H9 (cell line): Measurements from ENCODE around the gene PALD1. TPM values are rescaled to one million over a fixed set of nuclear protein-coding genes. Genes with fewer than 3 reads are reported as not detected.

ENCODE experiments used
- DNase-seq: peaks from one replicate; pipeline ENCODE4 v3.0.0-alpha.2; 2017
- H2AFZ ChIP-seq: one replicate; pipeline ENCODE4 v1.6.1; 2013; ENCODE audit warnings: mild to moderate bottlenecking, low read length, control low read depth, moderate library complexity
- H2AK5ac ChIP-seq: 2 replicates; pipeline ENCODE4 v1.6.1; 2013; ENCODE audit warnings: low read length, control low read depth, mixed read lengths; ENCODE audit not compliant: insufficient read length
- H2BK120ac ChIP-seq: one replicate; pipeline ENCODE4 v1.6.1; 2013; ENCODE audit warnings: low read depth, mild to moderate bottlenecking, low read length, control low read depth, inconsistent platforms; ENCODE audit not compliant: poor library complexity, severe bottlenecking
- H2BK12ac ChIP-seq: 2 replicates; pipeline ENCODE4 v1.6.1; 2013; ENCODE audit warnings: low read length, control low read depth, mixed read lengths, low read depth; ENCODE audit not compliant: insufficient read length
- H2BK15ac ChIP-seq: 2 replicates; pipeline ENCODE4 v1.6.1; 2013; ENCODE audit warnings: low read depth, low read length, control low read depth
- H2BK20ac ChIP-seq: one replicate; pipeline ENCODE4 v1.6.1; 2013; ENCODE audit warnings: low read depth, mild to moderate bottlenecking, low read length, control low read depth, inconsistent platforms; ENCODE audit not compliant: poor library complexity, severe bottlenecking
- H2BK5ac ChIP-seq: 2 replicates; pipeline ENCODE4 v1.6.1; 2013; ENCODE audit warnings: low read length, control low read depth, mixed read lengths; ENCODE audit not compliant: insufficient read length
- H3K14ac ChIP-seq: 2 replicates; pipeline ENCODE4 v1.6.1; 2013; ENCODE audit warnings: low read length, control low read depth; ENCODE audit not compliant: insufficient read depth
- H3K18ac ChIP-seq: 2 replicates; pipeline ENCODE4 v1.6.1; 2013; ENCODE audit warnings: low read depth, mild to moderate bottlenecking, mixed read lengths, low read length, control low read depth; ENCODE audit not compliant: insufficient read length
- H3K23ac ChIP-seq: 2 replicates; pipeline ENCODE4 v1.6.1; 2013; ENCODE audit warnings: low read length, control low read depth, mixed read lengths, low read depth; ENCODE audit not compliant: insufficient read length
- H3K23me2 ChIP-seq: 2 replicates; pipeline ENCODE4 v1.6.1; 2013; ENCODE audit warnings: low read depth, mild to moderate bottlenecking, mixed read lengths, low read length, control low read depth; ENCODE audit not compliant: insufficient read length, poor library complexity, severe bottlenecking
- H3K27ac ChIP-seq: 2 replicates; pipeline ENCODE4 v1.5.1; 2013; ENCODE audit warnings: low read length, control low read depth, mixed read lengths, low read depth; ENCODE audit not compliant: insufficient read length
- H3K27me3 ChIP-seq: 2 replicates; pipeline ENCODE4 v1.6.1; 2013; ENCODE audit warnings: low read length, control low read depth, inconsistent platforms; ENCODE audit not compliant: insufficient read depth
- H3K4ac ChIP-seq: 2 replicates; pipeline ENCODE4 v1.6.1; 2013; ENCODE audit warnings: low read depth, mild to moderate bottlenecking, control low read depth, inconsistent platforms, low read length, moderate library complexity
- H3K4me1 ChIP-seq: 2 replicates; pipeline ENCODE4 v1.6.1; 2013; ENCODE audit warnings: low read length, control low read depth, inconsistent platforms; ENCODE audit not compliant: insufficient read depth
- H3K4me2 ChIP-seq: 2 replicates; pipeline ENCODE4 v1.6.1; 2013; ENCODE audit warnings: low read length, control low read depth, mixed read lengths; ENCODE audit not compliant: insufficient read length, insufficient read depth
- H3K56ac ChIP-seq: 2 replicates; pipeline ENCODE4 v1.6.1; 2013; ENCODE audit warnings: low read depth, mild to moderate bottlenecking, mixed read lengths, low read length, control low read depth; ENCODE audit not compliant: insufficient read length
- H3K79me1 ChIP-seq: 2 replicates; pipeline ENCODE4 v1.6.1; 2013; ENCODE audit warnings: low read depth, mild to moderate bottlenecking, moderate library complexity, low read length, control low read depth, inconsistent platforms; ENCODE audit not compliant: insufficient read depth, poor library complexity, severe bottlenecking
- H3K79me2 ChIP-seq: 2 replicates; pipeline ENCODE4 v1.6.1; 2013; ENCODE audit warnings: low read length, control low read depth, inconsistent platforms; ENCODE audit not compliant: insufficient read depth
- H3K9ac ChIP-seq: 2 replicates; pipeline ENCODE4 v1.6.1; 2013; ENCODE audit warnings: low read length, control low read depth, mixed read lengths; ENCODE audit not compliant: insufficient read length; ENCODE audit errors: extremely low read depth
- H3K9me3 ChIP-seq: one replicate; pipeline ENCODE4 v1.6.1; 2013; ENCODE audit warnings: low read depth, low read length, inconsistent platforms; ENCODE audit not compliant: control insufficient read depth
- H3T11ph ChIP-seq: one replicate; pipeline ENCODE4 v1.6.1; 2013; ENCODE audit warnings: mild to moderate bottlenecking, low read length, control low read depth, inconsistent platforms
- H4K20me1 ChIP-seq: one replicate; pipeline ENCODE4 v1.6.1; 2013; ENCODE audit not compliant: control insufficient read depth, insufficient read length, insufficient read depth
- H4K5ac ChIP-seq: 2 replicates; pipeline ENCODE4 v1.6.1; 2013; ENCODE audit warnings: low read depth, mild to moderate bottlenecking, mixed read lengths, low read length, control low read depth; ENCODE audit not compliant: insufficient read length
- H4K8ac ChIP-seq: replicated peaks from 2 replicates; pipeline ENCODE4 v1.6.1; 2013; ENCODE audit warnings: low read length, control low read depth, mixed read lengths, low read depth; ENCODE audit not compliant: insufficient read length
- H4K91ac ChIP-seq: 2 replicates; pipeline ENCODE4 v1.6.1; 2013; ENCODE audit warnings: low read depth, mild to moderate bottlenecking, moderate library complexity, mixed read lengths, low read length, control low read depth; ENCODE audit not compliant: insufficient read length
- H3K27ac Mint-ChIP-seq, 3 experiments: 2 replicates in 2 of 3; 3 replicates in 1 of 3; pipeline ENCODE4 v1.8.0; 2020 to 2021; ENCODE audit warnings: mixed read lengths in 3 of 3, mild to moderate bottlenecking in 1 of 3, moderate library complexity in 1 of 3
- H3K27me3 Mint-ChIP-seq: 2 replicates; pipeline ENCODE4 v1.8.0; 2021; ENCODE audit warnings: low read depth, mild to moderate bottlenecking, moderate library complexity, mixed read lengths
- H3K36me3 Mint-ChIP-seq, 3 experiments: 2 replicates in 2 of 3; 3 replicates in 1 of 3; pipeline ENCODE4 v1.8.0; 2020 to 2021; ENCODE audit warnings: low read depth in 3 of 3, mixed read lengths in 3 of 3; ENCODE audit not compliant: insufficient read depth in 1 of 3
- H3K4me1 Mint-ChIP-seq, 2 experiments: 2 replicates each; pipeline ENCODE4 v1.8.0; 2020; ENCODE audit warnings: mixed read lengths in 2 of 2
- H3K4me3 Mint-ChIP-seq, 2 experiments: 2 replicates in 1 of 2; 3 replicates in 1 of 2; pipeline ENCODE4 v1.8.0; 2020 to 2021; ENCODE audit warnings: mild to moderate bottlenecking in 2 of 2, mixed read lengths in 2 of 2, moderate library complexity in 1 of 2
- H3K9me3 Mint-ChIP-seq, 2 experiments: 2 replicates in 1 of 2; 3 replicates in 1 of 2; pipeline ENCODE4 v1.8.0; 2020; ENCODE audit warnings: mild to moderate bottlenecking in 2 of 2, mixed read lengths in 2 of 2, moderate library complexity in 1 of 2
- CTCF ChIP-seq: fragments of 200-600 bp; sonication (generic); conservative IDR thresholded peaks from 3 replicates; pipeline ENCODE4 v1.8.0; 2021; ENCODE audit warnings: antibody characterized with exemption, mild to moderate bottlenecking
- WGBS: extraction: QIAGEN DNeasy Blood & Tissue Kit; methylation state at CpG from one replicate; pipeline ENCODE4 v1.1.7; 2013; ENCODE audit warnings: missing lambda C conversion rate, low lambda C conversion rate, mixed read lengths; ENCODE audit not compliant: insufficient read length; ENCODE audit errors: extremely low coverage; 5-methylcytosine and 5-hydroxymethylcytosine counted together
- total RNA-seq: library from RNA; stranded (reverse); gene quantifications from 2 replicates; pipeline ENCODE4 v1.2.1, GENCODE V29; 2021

The PALD1 gene
- total RNA-seq, 1 experiment from 2014 or later, result 21.1 TPM

- no peak overlapping the region for H2BK15ac ChIP-seq
- no peak for DNase-seq
- H4K5ac ChIP-seq, result no peak overlapping the region
- no peak overlapping the region for H3K27ac Mint-ChIP-seq
- H3K36me3 Mint-ChIP-seq, result no peaks in the 10 kb centered on the region
- H2AK5ac ChIP-seq, result no peak overlapping the region
- H2BK20ac ChIP-seq, result no peak overlapping the region
- no peak overlapping the region for H3K4me3 Mint-ChIP-seq
- H3K14ac ChIP-seq, result no peak overlapping the region
- H3T11ph ChIP-seq, result no peak overlapping the region
- no peak overlapping the region for H3K4ac ChIP-seq
- no peak overlapping the region for H3K27ac ChIP-seq
- no peak overlapping the region for H2BK12ac ChIP-seq
- no peak overlapping the region for H4K91ac ChIP-seq
- H4K8ac ChIP-seq, result no peak overlapping the region
- H3K9me3 ChIP-seq, result no peaks in the 10 kb centered on the region
- H3K79me1 ChIP-seq, result no peaks in the 10 kb centered on the region
- H3K4me1 ChIP-seq, result no peaks in the 10 kb centered on the region
- H4K20me1 ChIP-seq, result no peaks in the 10 kb centered on the region
- H3K9ac ChIP-seq, result no peak overlapping the region
- no peak overlapping the region for H3K56ac ChIP-seq
- H2AFZ ChIP-seq, result no peak overlapping the region
- no peaks in the 10 kb centered on the region for H3K79me2 ChIP-seq
- peaks cover 2% of the 10 kb centered on the region; the same call in 1 of the 2 replicates for H3K27me3 Mint-ChIP-seq
- no peak overlapping the region for H3K18ac ChIP-seq
- no peak overlapping the region for H3K4me2 ChIP-seq
- no peaks in the 10 kb centered on the region for H3K27me3 ChIP-seq
- no peaks in the 10 kb centered on the region for H3K23me2 ChIP-seq
- no peak overlapping the region for H2BK5ac ChIP-seq
- WGBS, result no CpG with 5 or more reads among the region's 3 CpGs
- no peak for TF ChIP-seq CTCF
- H3K9me3 Mint-ChIP-seq, result no peaks in the 10 kb centered on the region
- H3K4me1 Mint-ChIP-seq, result peaks cover 11 to 17% of the 10 kb centered on the region in 2 experiments
- H2BK120ac ChIP-seq, result no peak overlapping the region
- no peak overlapping the region for H3K23ac ChIP-seq
Measured at GRCh38 chr10:70466951-70467350, 11.6 kb upstream of the PALD1 start.
